Panc1 (cell line): ENCODE data around the gene RUNX1. TPM values are rescaled to one million over a fixed set of nuclear protein-coding genes. Genes with fewer than 3 reads are reported as not detected.

Experiments
- ATAC-seq: fragments of 200-7000 bp; cut with Tn5 transposase; 2 replicates; pipeline ENCODE4 v1.9.1; 2020; ENCODE audit warnings: mild to moderate bottlenecking, moderate library complexity
- BruUV-seq: library from RNA; stranded (reverse); fragments of 400-500 nt; replicated peaks from 2 replicates; lab custom pipeline; 2021; lab: Mats Ljungman, UMichigan
- CTCF ChIA-PET: fragments of 300-600 bp; sonication (Branson Sonifier 250); formaldehyde crosslinking; loops from one replicate; lab custom pipeline; 2022; ENCODE audit warnings: antibody characterized with exemption; lab: Charles Lee
- POLR2A ChIA-PET: fragments of 300-600 bp; sonication (Branson Sonifier 250); formaldehyde crosslinking; loops from one replicate; lab custom pipeline; 2022; ENCODE audit warnings: antibody characterized with exemption; lab: Charles Lee
- DNase-seq: peaks from one replicate; pipeline ENCODE4 v3.0.0-alpha.2; 2010; ENCODE audit warnings: low read depth, low spot score
- H3K27ac ChIP-seq: 2 replicates; pipeline ENCODE4 v1.5.1; 2011; ENCODE audit warnings: mild to moderate bottlenecking, low read length, inconsistent platforms
- H3K27me3 ChIP-seq: fragments of 200-500 bp; sonication (Bioruptor generic); 2 replicates; pipeline ENCODE4 v1.6.0; 2014; ENCODE audit warnings: low read length, inconsistent platforms; ENCODE audit not compliant: control insufficient read depth, insufficient read depth
- H3K36me3 ChIP-seq: fragments of 200-500 bp; sonication (Bioruptor generic); 2 replicates; pipeline ENCODE4 v1.5.1; 2014; ENCODE audit warnings: inconsistent platforms, mild to moderate bottlenecking, low read length, moderate library complexity; ENCODE audit not compliant: control insufficient read depth, insufficient read depth
- H3K4me1 ChIP-seq: 2 replicates; pipeline ENCODE4 v1.5.1; 2011; ENCODE audit warnings: inconsistent platforms, mild to moderate bottlenecking, low read length, moderate library complexity; ENCODE audit not compliant: control insufficient read depth, insufficient read depth
- H3K4me3 ChIP-seq, 2 experiments: 2 replicates each; pipeline ENCODE4 v1.5.1; 2011 to 2012; ENCODE audit warnings: low read depth in 2 of 2, low read length in 2 of 2, mild to moderate bottlenecking in 2 of 2, inconsistent platforms in 1 of 2, moderate library complexity in 1 of 2
- H3K9me3 ChIP-seq: fragments of 200-500 bp; sonication (Bioruptor generic); 2 replicates; pipeline ENCODE4 v1.5.1; 2014; ENCODE audit warnings: low read depth, mild to moderate bottlenecking, inconsistent platforms, low read length, moderate library complexity; ENCODE audit not compliant: control insufficient read depth, insufficient read depth
- POLR2AphosphoS5 ChIP-seq: IDR thresholded peaks from 2 replicates; pipeline ENCODE4 v1.6.1; 2012; ENCODE audit warnings: mild to moderate bottlenecking, low read depth, low read length, moderate library complexity
- SIN3A ChIP-seq: IDR thresholded peaks from 2 replicates; pipeline ENCODE4 v1.6.1; 2012; ENCODE audit warnings: low read depth, mild to moderate bottlenecking, low read length, moderate library complexity, borderline replicate concordance; ENCODE audit not compliant: insufficient read depth
- TCF7L2 ChIP-seq: IDR thresholded peaks from 2 replicates; pipeline ENCODE4 v1.6.1; 2011; ENCODE audit warnings: mild to moderate bottlenecking, low read depth, low read length, inconsistent platforms
- in situ Hi-C: cut with HindIII; loops from 2 replicates; pipeline ENCODE4 v1.10.0; 2016; ENCODE audit warnings: low sequenced_read_pairs, low pct_unique_long_range_greater_than_20kb
- intact Hi-C: fragments of 100-400 bp; cut with micrococcal nuclease; formaldehyde crosslinking; loops from one replicate; pipeline ENCODE4 v1.10.0; 2022; ENCODE audit not compliant: unreplicated experiment
- total RNA-seq: library from RNA; stranded (reverse); gene quantifications from one replicate; pipeline ENCODE4 v1.2.1, GENCODE V29; 2021; ENCODE audit not compliant: unreplicated experiment
- TF ChIP-seq, protein P1 (sequence below), 2 experiments: IDR thresholded peaks; 2 replicates each; pipeline ENCODE4 v1.6.1; 2011 to 2012; ENCODE audit warnings: low read depth in 2 of 2, control low read depth in 1 of 2, low read length in 1 of 2, mild to moderate bottlenecking in 1 of 2, moderate library complexity in 1 of 2; ENCODE audit not compliant: insufficient read depth in 1 of 2
- TF ChIP-seq, protein P2 (sequence below): fragments of 450-650 bp; IDR thresholded peaks from 2 replicates; pipeline ENCODE4 v1.5.1; 2017; ENCODE audit warnings: mild to moderate bottlenecking

Gene RUNX1
- total RNA-seq, 1 experiment from 2014 or later: 22.4 TPM

DNA sequence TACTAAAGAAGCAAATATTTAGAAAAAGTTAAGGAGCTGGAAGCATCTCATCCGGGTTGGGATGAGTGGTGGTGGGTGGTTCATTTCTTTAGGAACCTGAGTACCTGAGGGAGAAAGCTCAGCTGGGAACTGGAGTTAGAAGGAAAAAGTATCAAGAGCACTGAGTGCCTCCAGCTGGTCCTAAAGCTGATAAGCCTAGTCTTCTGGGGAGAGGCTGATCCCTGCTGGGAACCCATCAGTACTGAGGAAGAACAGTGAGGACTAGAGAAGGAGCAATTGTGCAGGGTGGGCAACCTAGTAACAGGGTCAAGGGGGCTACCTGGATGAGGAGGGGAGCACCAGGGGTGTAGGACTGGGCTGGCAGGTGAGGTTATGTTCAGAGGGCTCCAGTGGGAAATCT is 89.5 kb downstream of the RUNX1 start:
- CTCF ChIA-PET: no interaction called here
- DNase-seq (no peak), ATAC-seq (no peak)
- H3K36me3 ChIP-seq: no peaks in the 10 kb centered on the region
- intact Hi-C loops (no loop called here), in situ Hi-C loops (no loop called here)
- H3K4me1 ChIP-seq: no peaks in the 10 kb centered on the region
- POLR2A ChIA-PET: no interaction called here
- no TSS peak for BruUV-seq
- no peaks in the 10 kb centered on the region for H3K27me3 ChIP-seq
- H3K4me3 ChIP-seq: no peak overlapping the region
- TF ChIP-seq POLR2AphosphoS5 (no peak), TCF7L2 (no peak), SIN3A (no peak)
- TF ChIP-seq, protein P1, sequence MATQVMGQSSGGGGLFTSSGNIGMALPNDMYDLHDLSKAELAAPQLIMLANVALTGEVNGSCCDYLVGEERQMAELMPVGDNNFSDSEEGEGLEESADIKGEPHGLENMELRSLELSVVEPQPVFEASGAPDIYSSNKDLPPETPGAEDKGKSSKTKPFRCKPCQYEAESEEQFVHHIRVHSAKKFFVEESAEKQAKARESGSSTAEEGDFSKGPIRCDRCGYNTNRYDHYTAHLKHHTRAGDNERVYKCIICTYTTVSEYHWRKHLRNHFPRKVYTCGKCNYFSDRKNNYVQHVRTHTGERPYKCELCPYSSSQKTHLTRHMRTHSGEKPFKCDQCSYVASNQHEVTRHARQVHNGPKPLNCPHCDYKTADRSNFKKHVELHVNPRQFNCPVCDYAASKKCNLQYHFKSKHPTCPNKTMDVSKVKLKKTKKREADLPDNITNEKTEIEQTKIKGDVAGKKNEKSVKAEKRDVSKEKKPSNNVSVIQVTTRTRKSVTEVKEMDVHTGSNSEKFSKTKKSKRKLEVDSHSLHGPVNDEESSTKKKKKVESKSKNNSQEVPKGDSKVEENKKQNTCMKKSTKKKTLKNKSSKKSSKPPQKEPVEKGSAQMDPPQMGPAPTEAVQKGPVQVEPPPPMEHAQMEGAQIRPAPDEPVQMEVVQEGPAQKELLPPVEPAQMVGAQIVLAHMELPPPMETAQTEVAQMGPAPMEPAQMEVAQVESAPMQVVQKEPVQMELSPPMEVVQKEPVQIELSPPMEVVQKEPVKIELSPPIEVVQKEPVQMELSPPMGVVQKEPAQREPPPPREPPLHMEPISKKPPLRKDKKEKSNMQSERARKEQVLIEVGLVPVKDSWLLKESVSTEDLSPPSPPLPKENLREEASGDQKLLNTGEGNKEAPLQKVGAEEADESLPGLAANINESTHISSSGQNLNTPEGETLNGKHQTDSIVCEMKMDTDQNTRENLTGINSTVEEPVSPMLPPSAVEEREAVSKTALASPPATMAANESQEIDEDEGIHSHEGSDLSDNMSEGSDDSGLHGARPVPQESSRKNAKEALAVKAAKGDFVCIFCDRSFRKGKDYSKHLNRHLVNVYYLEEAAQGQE (IDR thresholded peaks at IDR 0.05; ENCODE audit: insufficient read depth in 1 of 2, low read depth in 2 of 2, low read length in 1 of 2): no peak
- TF ChIP-seq, protein P2, sequence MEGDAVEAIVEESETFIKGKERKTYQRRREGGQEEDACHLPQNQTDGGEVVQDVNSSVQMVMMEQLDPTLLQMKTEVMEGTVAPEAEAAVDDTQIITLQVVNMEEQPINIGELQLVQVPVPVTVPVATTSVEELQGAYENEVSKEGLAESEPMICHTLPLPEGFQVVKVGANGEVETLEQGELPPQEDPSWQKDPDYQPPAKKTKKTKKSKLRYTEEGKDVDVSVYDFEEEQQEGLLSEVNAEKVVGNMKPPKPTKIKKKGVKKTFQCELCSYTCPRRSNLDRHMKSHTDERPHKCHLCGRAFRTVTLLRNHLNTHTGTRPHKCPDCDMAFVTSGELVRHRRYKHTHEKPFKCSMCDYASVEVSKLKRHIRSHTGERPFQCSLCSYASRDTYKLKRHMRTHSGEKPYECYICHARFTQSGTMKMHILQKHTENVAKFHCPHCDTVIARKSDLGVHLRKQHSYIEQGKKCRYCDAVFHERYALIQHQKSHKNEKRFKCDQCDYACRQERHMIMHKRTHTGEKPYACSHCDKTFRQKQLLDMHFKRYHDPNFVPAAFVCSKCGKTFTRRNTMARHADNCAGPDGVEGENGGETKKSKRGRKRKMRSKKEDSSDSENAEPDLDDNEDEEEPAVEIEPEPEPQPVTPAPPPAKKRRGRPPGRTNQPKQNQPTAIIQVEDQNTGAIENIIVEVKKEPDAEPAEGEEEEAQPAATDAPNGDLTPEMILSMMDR: no peak
- H3K9me3 ChIP-seq: no peaks in the 10 kb centered on the region
- H3K27ac ChIP-seq: no peak overlapping the region

DNA sequence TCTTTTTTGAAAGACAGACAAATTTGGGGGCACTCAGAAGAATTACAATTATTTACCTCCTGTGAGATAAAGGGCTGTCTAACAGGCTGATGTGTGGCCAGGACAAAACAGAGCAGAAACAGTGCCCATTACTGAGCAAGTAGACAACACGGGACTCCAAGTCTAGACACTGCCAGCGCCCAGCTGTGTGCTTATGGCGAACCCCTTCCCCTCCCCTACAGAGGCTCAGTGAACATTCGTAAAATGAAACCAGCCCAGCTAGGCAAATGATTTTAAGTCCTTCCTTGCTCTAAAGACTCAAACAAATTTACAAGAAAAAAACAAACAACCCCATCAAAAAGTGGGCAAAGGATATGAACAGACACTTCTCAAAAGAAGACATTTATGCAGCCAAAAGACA is 91.1 kb downstream of the RUNX1 start:
- Histone ChIP-seq H3K9me3 (no peaks in the 10 kb centered on the region), H3K4me1 (no peaks in the 10 kb centered on the region), H3K27me3 (no peaks in the 10 kb centered on the region), H3K36me3 (no peaks in the 10 kb centered on the region), H3K4me3 (no peak overlapping the region), H3K27ac (no peak overlapping the region)
- intact Hi-C loops (no loop called here), in situ Hi-C loops (no loop called here)
- no TSS peak for BruUV-seq
- ChIA-PET POLR2A (no interaction called here), CTCF (no interaction called here)
- no peak for ATAC-seq
- no peak for DNase-seq
- no peak for TF ChIP-seq TCF7L2
- TF ChIP-seq, protein P2: no peak
- TF ChIP-seq, protein P1 (IDR thresholded peaks at IDR 0.05; ENCODE audit: insufficient read depth in 1 of 2, low read depth in 2 of 2, low read length in 1 of 2): no peak
- no peak for TF ChIP-seq POLR2AphosphoS5
- TF ChIP-seq SIN3A: no peak
